HG02852 (cell line): ENCODE results near the gene CAMK1D.
"Not testable (repeated sequence)": the region's sequence is repeated elsewhere in the genome, so short reads cannot be mapped to it uniquely, and the experiment has no call there.

Experiments
- ATAC-seq: cut with Tn5 transposase; IDR thresholded peaks from one replicate; pipeline ENCODE4 v1.9.1; 2021; ENCODE audit warnings: mild to moderate bottlenecking, moderate library complexity; ENCODE audit not compliant: unreplicated experiment

The CAMK1D gene

DNA sequence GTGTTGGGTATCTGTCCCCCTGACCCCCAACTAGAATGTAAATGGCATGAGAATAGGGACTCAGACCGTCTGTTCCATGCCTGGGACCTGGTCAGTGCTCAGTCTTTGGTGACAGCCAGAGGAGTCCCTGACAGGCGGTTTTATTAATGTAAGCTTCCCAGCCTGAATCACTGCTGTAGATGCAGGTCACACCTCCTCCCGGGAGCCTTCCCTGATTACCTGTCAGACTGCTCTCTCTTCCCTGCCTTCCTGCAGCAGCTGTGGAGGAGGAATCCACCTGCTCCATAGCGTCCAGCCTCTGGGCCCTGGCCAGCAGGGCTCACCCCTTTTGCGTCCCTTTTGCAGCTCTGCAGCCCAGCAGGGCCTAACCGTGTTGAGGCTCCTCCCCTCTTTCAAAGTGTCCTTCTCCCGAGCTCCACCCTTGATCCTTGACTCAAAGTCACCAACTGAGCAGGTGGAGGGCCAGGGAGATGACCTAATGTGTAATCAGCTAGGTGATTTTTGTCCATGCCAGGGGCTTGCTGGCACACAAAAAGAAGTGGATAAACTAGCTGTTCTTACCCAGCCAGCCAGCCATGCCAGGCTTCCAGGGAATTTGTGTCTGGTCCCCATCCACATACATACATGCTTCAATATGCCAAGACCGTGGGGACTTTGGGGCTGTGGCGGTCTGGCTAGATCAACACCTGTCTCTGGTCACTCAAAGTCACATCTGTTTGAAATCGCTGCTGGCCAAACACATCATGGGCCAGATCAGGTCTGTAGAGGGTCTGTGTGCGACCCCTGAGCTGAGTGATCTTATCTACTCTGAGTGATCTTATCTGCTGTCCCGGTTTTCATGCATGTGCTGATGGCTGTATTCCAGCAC, 457.1 kb downstream of the CAMK1D start:
- no peak for ATAC-seq

DNA sequence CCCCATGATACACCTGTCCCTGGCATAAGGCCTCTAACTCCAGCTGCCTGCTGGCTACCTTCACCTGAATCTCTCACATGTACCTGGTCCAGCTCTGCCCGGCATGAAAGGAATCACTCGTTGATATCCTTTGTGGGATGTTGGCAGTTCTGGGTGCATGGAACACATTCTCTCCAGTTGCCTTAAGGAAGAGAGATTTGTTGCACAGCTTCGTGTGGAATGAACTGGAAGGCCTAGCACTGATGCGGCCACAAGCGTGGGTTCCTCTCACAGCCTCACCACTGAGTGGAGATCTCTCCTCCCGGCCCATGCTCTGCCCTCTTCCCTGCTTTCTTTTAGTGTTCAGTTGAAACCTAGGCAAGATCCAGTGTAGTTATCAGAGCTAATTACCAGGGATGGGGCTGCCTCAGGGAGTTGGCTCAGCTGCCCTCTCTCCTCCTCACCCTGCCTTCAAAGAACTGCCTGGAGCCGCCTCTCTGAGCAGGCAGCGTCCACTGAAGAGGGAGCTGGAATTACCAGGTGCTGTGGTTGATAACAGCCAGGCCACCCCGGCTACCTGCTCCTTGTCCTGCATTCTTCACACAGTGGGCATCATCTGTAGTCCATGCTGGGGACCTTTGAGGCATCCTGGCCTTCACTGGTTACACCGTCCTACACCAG, 457.9 kb downstream of the CAMK1D start:
- no peak for ATAC-seq

DNA sequence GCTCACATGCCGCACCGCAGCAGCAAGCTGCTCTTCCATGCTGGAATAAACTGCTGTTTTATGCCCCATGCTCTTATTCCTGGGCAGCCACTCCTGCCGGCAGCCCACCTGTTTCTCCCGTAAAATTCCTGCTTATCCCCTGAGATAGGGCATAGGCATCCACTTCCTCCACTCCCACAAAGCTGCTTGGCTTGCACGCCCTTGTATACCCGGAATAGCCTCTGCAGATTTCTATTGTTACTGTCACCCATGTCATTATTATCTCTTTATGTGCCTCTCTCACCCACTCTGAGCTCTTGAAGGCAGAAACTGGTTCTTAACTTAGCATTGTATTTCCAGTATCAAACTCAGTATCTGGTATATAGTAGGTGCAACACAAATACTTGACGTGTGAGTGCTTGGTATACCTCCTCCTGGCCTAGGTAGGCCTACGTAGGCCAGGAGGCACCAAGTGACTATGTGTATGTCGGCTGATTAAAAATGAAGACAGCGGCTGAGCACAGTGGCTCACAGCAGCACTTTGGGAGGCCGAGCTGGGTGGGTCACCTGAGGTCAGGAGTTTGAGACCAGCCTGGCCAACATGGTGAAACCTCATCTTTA, 458.8 kb downstream of the CAMK1D start:
- no peak for ATAC-seq

DNA sequence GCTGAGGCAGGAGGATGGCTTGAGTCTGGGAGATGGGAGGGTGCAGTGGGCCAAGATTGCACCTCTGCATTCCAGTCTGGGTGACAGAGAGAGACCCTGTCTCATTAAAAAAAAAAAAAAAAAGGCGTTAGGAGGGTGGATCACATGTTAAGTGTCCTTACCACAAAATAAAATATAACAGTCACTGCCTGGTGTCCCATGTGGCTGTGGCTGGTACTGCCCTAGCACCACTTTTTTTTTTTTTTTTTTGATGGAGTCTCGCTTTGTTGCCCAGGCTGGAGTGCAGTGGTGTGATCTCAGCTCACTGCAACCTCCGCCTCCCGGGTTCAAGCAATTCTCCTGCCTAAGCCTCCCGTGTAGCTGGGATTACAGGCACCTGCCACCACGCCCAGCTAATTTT, 460.7 kb downstream of the CAMK1D start:
- ATAC-seq = not testable (repeated sequence)

DNA sequence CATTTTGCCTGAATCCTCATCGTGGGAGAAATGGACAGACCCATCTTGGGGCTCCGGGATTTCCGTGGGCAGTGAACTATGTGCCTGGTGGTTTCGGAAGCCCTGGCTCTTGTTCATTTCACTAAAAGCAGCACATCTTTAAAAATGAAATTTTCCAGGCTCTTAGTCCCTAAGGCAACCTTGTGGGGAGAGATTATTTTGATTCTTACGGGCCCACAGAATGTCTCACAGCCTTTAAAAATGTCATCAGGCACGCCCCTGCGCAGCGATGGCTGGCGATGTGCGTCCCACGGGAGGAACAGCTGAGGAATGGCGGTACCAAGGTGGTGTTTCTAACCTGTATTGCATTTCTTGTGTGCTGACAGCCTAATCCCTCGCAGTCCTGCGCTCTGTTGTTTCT, 462.5 kb downstream of the CAMK1D start:
- no peak for ATAC-seq

DNA sequence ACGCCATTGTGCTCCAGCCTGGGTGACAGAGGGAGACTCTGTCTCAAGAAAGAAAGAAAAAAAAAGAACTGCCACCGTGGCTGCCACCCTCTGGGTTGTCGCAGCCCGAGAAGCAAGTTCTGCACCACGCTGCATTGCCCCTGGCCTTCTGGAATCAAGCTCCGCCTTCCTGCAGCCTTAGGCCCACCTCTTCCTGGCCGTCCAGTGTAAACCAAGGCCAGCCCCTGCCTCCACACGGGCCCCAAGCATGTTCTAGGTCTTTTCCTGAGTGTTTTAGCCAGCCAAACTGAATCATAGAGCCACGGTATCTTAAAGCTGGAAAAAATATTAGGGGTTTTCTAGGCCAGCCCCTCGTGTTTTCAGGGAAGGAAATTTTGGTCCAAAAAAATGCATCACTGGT, 463.2 kb downstream of the CAMK1D start:
- no peak for ATAC-seq

DNA sequence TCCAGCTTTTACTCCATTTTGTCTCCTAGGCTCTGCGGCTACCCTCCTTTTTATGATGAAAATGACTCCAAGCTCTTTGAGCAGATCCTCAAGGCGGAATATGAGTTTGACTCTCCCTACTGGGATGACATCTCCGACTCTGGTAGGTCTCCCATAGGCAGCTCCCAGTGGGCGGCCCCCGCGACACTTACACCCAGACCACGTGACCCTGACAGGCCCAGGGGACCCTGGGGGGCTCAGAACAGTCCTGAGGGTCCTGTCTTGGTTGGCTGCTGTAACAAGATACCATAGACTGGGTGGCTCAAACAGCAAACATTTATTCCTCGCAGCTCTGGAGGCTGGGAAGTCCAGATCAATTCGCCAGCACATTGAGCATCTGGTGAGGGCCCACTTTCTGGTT, 464.8 kb downstream of the CAMK1D start:
- ATAC-seq = no peak

DNA sequence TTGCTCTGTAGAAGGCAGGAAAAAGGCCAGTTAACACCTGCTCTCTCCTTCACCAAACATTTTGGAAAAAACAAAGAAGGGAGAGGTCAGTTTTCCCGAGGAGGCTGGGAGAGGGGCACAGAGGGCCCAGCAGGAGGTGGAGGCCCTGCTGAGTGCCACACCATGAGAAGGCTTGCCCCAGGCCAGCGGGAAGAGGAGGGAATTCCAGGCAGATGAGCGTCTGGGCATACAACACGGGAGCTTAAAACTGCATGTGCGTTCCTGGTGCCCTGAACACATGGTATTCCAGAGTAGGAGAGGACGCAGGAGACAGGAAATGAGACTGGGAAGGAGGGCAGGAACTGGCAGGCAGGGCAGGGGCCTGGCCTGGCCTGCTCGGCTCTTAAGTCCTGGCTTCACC, 469.7 kb downstream of the CAMK1D start:
- no peak for ATAC-seq

DNA sequence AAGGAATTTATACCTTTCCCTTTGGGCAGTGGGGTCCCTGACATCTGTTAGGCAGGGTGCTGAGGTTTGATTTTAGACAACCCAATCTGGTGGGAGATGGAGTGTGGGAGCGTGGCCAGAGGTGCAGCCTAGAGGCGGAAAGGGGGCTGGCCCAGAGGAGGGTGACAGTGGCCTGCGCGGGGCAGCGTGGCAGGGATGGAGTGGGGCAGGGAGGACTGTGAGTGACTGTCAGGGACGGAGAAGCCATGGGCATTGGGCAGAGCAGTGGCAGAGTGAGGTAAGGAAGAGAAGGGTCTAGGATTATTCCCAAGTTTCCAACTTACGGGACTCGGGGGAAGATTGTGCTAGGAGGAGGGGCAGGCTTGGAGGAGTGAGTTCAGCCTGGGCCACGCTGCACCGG, 470.3 kb downstream of the CAMK1D start:
- ATAC-seq = no peak

DNA sequence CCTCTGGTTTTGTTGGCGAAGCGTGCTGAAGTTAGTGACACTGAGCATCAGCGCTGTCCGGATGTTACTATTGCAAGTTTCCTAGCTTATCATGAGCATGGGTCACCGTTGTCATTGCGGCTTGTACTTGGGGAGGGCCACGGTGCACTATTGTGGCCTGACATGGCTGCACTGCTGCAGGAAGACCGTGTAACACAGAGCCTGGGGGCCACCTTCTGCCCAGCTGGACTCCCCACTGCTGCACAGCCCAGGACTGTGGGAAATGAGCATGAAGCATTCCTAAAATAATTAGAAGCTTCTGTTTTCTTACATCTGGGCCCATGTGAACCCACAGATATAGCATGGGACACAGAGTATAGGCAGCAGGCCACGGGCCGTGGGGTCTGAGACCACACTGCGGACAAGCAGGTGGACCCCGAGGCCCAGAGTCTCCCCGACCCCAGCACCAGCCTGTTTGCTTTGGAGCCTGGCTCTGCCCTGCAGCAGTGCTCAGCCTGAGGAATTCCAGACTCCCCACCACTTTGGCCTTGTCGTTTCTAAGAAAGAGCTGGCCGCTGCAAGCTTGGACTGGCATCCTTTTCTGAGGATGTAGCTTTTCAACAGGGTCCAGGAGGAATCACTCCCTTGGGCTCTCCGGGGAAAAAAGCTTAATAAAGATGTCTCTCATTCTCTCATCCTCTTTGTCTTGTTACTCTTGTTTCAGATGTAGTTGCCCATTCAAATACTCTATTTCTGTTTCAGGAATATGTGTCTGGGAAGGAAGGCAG, 473.0 kb downstream of the CAMK1D start:
- no peak for ATAC-seq

DNA sequence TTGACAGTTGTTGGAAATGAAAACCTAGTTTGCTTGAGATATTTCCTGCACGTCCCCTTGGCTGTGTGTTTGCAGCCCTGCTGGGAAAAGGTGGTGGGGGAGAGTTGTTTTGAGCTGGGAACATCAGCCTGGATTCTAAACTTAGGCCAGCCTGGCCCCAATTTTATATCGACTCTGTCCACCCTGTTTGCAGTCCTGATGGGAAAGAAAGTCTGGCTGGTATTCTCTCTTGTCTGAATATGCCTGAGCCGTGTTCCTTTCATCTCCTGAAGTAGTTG, 473.5 kb downstream of the CAMK1D start:
- no peak for ATAC-seq

DNA sequence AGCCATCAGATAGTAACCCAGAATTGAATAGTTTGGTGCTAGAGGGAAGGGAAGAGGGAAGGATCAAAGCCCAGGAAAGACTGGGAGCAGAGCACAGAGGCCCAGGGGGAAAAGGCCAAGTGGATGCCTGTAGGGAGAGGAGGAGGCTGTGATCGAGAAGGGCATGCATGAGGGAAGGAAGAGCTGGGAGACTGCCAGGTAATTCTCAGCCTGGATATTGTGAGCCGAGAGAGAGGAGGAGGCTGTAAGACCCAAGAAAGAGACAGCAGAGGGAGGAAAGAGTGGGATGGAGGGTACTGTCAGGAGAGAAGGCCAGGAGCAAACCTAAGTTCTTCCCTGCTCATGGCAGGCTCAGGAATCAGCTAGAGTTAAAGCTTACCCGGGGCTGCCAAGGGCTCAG, 474.0 kb downstream of the CAMK1D start:
- ATAC-seq = no peak

DNA sequence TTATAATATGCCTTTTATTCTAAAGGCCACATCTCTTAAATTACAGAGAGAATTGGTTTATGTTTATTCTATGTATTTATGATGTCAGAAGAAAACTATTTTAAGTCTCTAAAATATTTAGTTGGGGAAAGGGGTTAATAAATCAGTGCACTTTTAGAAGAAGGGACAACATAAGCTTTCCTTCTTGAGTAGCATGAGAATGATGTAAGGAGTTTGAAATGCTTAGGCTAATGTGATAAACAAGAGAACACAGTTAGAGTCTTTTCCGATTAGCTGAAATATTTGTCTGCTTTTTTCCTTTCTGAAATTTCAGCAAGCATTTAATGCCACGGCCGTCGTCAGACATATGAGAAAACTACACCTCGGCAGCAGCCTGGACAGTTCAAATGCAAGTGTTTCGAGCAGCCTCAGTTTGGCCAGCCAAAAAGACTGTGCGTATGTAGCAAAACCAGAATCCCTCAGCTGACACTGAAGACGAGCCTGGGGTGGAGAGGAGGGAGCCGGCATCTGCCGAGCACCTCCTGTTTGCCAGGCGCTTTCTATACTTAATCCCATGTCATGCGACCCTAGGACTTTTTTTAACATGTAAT, 476.0 kb downstream of the CAMK1D start:
- ATAC-seq = no peak

DNA sequence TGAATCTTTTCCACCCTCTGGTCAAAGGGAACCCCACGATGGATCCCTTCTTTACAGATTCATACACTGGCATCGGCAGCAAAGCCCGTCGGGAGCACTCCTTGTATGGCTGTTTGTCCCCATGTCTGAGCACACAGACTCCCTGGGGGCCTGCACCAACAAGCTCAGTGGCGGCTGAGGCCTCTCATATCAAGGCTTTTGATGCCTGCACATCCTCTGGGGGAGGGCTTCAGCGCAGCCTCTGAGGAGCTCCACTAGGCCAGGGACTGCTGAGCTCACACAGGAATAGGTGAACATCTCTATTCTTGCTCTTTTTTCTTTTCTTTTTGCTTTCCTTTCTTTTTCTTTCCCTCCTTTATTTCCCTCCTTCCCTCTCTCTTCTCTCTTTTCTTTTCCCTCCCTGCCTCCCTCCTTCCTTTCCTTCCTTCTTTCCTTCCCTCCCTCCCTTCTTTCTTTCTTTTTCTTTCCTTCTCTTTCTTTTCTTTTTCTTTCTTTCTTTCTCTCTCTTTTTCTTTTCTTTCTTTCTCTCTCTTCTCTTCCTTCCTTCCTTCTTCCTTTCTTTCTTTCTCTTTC, 477.5 kb downstream of the CAMK1D start:
- ATAC-seq = no peak

DNA sequence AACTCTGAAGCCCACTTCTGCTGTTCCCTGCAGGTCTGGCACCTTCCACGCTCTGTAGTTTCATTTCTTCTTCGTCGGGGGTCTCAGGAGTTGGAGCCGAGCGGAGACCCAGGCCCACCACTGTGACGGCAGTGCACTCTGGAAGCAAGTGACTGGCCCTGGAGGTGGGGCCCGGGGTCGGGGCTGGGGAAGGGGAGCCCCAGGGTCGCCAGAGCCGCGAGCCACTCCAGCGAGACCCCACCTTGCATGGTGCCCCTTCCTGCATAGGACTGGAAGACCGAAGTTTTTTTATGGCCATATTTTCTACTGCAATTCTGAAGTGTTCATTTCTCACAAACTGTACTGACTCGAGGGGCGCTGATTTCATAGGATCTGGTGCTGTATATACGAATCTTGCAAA, 479.4 kb downstream of the CAMK1D start:
- no peak for ATAC-seq

DNA sequence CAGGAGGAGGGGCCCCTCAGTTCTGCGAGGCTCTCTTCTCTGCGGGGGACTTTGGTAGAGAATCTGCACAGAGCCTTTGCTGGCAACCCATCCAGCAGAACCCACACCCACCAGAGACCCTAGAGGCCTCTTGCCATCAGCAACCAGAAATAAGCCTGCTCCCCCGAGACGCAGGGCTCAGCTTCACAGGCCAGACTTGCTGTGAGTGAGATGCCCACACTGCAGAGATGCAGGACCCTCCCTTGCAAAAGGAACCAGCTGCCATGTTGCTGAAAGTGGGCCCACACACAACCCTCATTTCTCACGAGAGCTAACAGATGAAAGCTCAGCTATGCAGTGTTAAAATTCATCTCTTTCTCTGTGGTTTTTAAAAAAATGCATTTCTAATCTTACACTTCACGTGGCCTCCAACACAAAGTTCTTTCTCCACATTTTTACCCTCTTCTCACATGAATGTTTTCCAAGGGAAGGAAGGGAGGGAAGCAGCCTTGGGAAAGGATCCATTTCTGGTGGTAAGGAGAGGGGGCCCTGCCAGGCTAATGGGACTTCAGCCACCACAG, 480.6 kb downstream of the CAMK1D start:
- ATAC-seq = no peak

DNA sequence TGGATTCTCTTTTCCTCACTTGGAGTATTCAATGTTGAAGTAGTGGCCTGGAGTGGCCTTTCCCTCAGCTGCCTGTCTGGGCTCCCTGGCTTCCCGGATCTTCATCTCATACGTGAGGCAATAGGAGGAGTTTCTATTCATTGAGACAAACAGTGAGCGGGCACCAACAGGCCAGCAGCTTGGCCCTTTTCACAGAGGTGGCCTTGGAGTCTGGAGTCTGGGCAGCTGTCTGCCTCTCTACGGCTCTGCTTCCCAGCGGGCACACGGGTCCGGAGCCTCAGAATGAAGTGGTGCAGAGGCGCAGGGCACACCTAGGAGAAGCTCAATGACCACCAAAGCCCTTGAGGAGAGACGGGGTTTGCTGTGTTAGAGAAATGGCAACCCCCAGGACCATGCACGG, 482.7 kb downstream of the CAMK1D start:
- no peak for ATAC-seq

DNA sequence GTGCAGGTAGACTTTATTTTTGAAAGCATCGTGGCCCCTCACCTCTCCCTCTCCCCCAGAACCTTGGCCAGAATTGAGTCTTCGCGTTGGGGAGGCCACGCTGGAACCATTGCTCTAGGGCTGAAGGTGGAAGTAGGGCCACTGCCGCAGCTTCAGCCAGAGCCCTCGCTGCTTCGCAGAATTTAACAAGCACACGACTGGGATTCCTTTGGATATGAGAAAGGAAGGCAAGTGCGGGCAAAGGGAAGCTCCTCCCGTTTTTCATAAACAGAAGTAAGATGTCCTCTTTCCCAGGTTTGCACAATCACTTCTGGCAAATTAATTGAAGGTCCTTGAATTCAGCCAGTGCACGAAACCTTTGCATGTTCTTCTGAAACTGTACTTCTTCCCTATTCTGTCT, 484.1 kb downstream of the CAMK1D start:
- no peak for ATAC-seq

DNA sequence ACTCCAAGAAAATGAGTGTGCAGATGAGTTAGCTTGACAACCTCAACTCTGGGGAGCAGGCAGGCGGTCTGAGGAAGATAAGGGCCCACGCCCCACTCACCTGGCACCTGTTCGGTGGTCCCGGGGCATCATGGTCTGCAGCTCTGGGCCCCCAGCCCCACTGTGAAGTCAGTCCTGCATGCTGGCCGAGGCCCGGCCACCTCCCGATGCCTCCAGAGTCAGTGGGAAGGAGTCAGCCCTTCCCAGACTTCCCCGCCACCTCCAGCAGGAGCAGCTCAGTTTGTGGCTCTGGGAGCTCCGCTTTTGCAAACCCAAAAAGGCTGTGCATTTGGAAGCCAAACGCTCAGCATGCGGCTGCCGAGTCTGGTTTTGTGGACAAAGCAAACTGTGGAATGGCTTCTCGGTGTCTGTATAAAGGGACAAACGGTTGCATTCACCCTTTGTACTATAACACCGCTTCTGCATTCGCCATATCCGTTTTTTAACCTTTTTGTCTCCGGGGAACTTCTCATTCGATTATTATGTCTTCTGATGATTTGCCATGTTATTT, 484.8 kb downstream of the CAMK1D start:
- no peak for ATAC-seq

DNA sequence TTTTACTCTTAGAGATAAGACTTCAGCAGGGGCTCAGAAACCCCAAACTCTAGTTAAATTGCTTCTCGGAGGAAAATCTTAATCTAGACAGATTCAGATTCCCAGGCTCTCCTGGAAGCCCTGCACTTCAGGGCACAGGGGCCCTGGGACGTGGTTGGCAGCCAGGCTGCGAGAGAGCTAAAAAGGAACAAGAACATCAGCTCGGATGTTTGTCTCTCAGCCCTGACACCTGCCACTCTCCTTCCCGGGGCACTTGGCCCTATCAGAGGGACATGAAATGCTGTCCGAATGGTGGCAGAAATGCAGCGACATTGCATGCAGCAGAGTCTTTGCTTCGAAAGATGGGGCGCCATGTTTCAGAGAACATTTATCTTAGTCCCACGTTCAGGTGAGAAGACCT, 485.4 kb downstream of the CAMK1D start:
- ATAC-seq = no peak
